Coronary artery (tissue), 2 donors: ENCODE data around the gene ADGRG1.
A peak's percentile ranks its signal among the peaks of the same experiment; 100 is the strongest.

Experiments
- DNase-seq: peaks from one replicate; pipeline ENCODE4 v3.0.0-alpha.2; 2017; ENCODE audit warnings: low spot score
- H3K27ac ChIP-seq, 2 donors: fragments of 200-600 bp; sonication (generic); one replicate each; pipeline ENCODE4 v1.5.1; 2016 to 2019
- H3K4me3 ChIP-seq: fragments of 200-600 bp; sonication (generic); 2 replicates; pipeline ENCODE4 v1.5.1; 2016; ENCODE audit warnings: mild to moderate bottlenecking, moderate library complexity
- CTCF ChIP-seq: fragments of 200-600 bp; sonication (generic); IDR thresholded peaks from one replicate; pipeline ENCODE4 v1.5.1; 2019; ENCODE audit warnings: antibody characterized with exemption

Gene ADGRG1

DNA sequence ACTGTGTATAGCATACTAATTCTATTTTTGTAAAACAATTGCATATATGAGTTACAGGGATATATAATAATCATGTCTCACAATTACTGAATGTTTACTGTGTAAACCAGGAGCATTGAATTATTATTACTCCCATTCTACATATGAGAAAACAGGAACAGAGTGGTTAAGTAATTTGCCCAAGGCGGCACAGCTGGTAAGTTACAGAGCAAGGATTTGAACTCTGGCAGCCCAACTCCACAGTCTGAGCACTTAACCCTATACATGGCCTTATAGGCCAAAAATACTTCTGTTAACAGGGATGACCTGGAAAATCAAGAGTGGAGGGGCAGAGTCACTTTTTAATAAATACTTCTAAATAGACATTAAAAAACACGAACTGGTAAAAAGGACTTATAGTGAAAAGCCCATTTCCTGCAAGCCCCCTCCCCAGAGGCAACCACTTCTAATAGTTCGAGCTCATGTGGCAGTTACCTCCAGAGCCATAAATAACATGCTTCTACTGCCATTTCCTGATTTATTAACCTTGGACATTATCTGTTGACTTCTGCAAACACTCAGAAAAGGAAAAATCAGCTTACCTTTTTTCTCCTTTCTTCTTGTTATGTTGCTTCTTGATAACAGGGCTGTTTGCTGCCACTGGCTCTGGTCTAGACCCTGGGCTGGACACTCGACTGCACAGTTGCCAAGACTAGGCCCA, 22.1 kb upstream of the ADGRG1 start:
- TF ChIP-seq CTCF = no peak
- DNase-seq = no peak
- H3K4me3 ChIP-seq = no peak overlapping the region
- no peak overlapping the region for H3K27ac ChIP-seq

GRCh38 chr16:57606847-57607501, 21.5 kb upstream of the ADGRG1 start:
- no peak for TF ChIP-seq CTCF
- no peak for DNase-seq

DNA sequence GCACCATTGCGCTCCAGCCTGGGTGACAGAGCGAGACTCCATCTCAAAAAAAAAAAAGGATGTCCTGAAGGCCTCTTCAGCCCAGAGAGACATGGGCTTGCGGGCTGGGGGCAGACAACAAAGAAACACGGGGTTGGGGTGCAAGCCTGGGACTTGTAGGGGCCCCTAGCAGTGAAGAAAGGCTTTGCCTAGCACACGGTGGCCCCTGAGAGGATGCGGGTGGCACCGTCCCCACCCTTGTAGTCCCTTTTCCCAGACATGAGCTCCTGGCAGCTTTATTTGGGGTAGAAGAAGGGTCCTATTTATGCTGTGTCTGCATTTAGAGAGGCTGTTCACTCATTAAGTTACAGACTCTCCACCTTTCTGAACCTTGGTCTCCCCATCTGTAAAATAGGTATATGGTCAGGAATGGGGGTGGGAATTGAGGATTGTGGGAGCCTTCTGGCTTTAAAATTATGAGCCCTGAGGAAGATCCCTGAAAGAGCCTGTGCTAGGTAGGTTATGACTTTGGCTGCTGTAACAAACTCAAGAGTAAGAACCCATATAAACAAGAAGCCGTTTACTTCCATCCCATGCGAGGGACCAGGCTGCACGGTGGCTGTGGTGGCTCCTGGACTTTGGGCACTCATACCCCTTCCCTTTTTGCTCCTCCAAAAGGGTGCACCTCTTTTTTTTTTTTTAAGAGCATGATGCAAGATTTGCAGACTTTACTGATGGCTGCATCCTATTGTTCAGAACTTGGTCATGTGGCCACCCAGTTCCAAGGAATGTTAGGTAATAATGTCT, 20.6 kb upstream of the ADGRG1 start:
- DNase-seq = no peak

More at GRCh38 chr16:57606847-57607501, 21.5 kb upstream of the ADGRG1 start:
- Histone ChIP-seq H3K27ac (no peak overlapping the region), H3K4me3 (no peak overlapping the region)

GRCh38 chr16:57608462-57609113, 19.8 kb upstream of the ADGRG1 start:
- no peak overlapping the region for H3K4me3 ChIP-seq
- H3K27ac ChIP-seq = no peak overlapping the region
- no peak for DNase-seq
- TF ChIP-seq CTCF = no peak

More for the DNA sequence above, 20.6 kb upstream of the ADGRG1 start:
- Histone ChIP-seq H3K27ac (no peak overlapping the region), H3K4me3 (no peak overlapping the region)
- no peak for TF ChIP-seq CTCF

DNA sequence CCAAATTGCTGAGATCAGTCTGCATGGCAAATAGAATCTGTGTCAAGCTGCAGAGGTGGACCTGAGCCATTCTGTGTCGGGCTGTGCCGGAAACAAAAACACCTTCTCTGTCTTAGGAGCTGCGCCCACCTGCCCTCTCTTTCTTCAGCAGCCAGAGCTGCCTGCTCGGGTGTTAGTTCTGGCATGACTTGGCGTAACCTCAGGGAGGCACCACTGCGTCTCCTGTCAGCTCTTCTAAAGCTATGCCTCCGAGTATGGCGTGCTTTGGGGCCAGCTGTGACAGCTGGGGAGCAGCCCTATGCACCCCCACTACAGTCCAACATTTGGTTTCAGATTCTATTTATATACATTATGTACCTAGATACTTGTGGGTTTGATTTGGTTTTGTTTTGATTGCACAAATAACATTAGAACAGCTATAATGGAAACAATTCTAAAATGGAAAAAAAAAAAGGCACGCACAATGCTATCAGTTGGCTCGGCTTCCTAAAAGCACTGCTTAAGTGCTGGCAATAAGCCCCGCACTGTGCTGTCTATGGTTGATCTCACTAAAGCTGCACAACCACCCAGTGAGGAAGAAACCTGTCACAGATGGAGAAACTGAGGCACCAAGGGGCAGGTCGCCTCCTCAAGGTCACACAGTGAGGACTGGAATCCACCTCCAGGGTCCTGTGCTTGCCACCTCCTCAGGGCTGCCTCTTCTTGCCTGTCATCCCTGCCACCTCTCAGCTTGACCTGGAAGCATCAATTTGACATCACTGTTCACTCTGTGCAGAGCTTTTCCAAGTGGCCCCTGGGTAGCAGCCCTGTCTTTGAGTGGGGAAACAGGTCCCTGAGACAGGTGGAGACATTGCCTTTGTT, 18.7 kb upstream of the ADGRG1 start:
- DNase-seq = peak; percentile 49
- Histone ChIP-seq H3K4me3 (no peak overlapping the region), H3K27ac (no peak overlapping the region)
- TF ChIP-seq CTCF = no peak

GRCh38 chr16:57610611-57611010, 17.8 kb upstream of the ADGRG1 start:
- DNase-seq = no peak
- Histone ChIP-seq H3K27ac (no peak overlapping the region), H3K4me3 (no peak overlapping the region)
- no peak for TF ChIP-seq CTCF
